ENCODE data around the gene ISOC2.

ISOC2 gene

GRCh38 chr19:55435020-55435419 is 26.4 kb downstream of the ISOC2 start:
- H3K4me3 ChIP-seq (ENCODE audit: low read depth, low read length): no peak overlapping the region
- DNase-seq (ENCODE audit: low read depth): no peak
- no peak for TF ChIP-seq MYC (IDR thresholded peaks at IDR 0.05; ENCODE audit: low read depth, low read length)
- TF ChIP-seq POLR2A (IDR thresholded peaks at IDR 0.05; ENCODE audit: extremely low read depth, insufficient read length): no peak

- DNase-seq (ENCODE audit: low read depth): no peak
- TF ChIP-seq MAX (IDR thresholded peaks at IDR 0.05; ENCODE audit: low read depth, low read length) (no peak), MYC (IDR thresholded peaks at IDR 0.05; ENCODE audit: low read depth, low read length) (no peak), CTCF (IDR thresholded peaks at IDR 0.05; ENCODE audit: low read depth, low read length) (no peak), POLR2A (IDR thresholded peaks at IDR 0.05; ENCODE audit: extremely low read depth, insufficient read length) (no peak)
- H3K4me3 ChIP-seq (ENCODE audit: low read depth, low read length): no peak overlapping the region
These were observed 27.0 kb downstream of the ISOC2 start for GRCh38 chr19:55434356-55434919.

- no peak overlapping the region for H3K4me3 ChIP-seq (ENCODE audit: low read depth, low read length)
- TF ChIP-seq POLR2A (IDR thresholded peaks at IDR 0.05; ENCODE audit: extremely low read depth, insufficient read length): no peak
- TF ChIP-seq MYC (IDR thresholded peaks at IDR 0.05; ENCODE audit: low read depth, low read length): no peak
- TF ChIP-seq CTCF (IDR thresholded peaks at IDR 0.05; ENCODE audit: low read depth, low read length): no peak
- no peak for TF ChIP-seq MAX (IDR thresholded peaks at IDR 0.05; ENCODE audit: low read depth, low read length)
- no peak for DNase-seq (ENCODE audit: low read depth)
These were observed 28.1 kb downstream of the ISOC2 start for GRCh38 chr19:55433292-55433691.

GRCh38 chr19:55432241-55432959 is 29.0 kb downstream of the ISOC2 start:
- no peak overlapping the region for H3K4me3 ChIP-seq (ENCODE audit: low read depth, low read length)
- TF ChIP-seq MYC (IDR thresholded peaks at IDR 0.05; ENCODE audit: low read depth, low read length) (no peak), MAX (IDR thresholded peaks at IDR 0.05; ENCODE audit: low read depth, low read length) (no peak), CTCF (IDR thresholded peaks at IDR 0.05; ENCODE audit: low read depth, low read length) (no peak), POLR2A (IDR thresholded peaks at IDR 0.05; ENCODE audit: extremely low read depth, insufficient read length) (no peak)
- no peak for DNase-seq (ENCODE audit: low read depth)

- no peak overlapping the region for H3K4me3 ChIP-seq (ENCODE audit: low read depth, low read length)
- no peak for TF ChIP-seq POLR2A (IDR thresholded peaks at IDR 0.05; ENCODE audit: extremely low read depth, insufficient read length)
- TF ChIP-seq MYC (IDR thresholded peaks at IDR 0.05; ENCODE audit: low read depth, low read length): no peak
- TF ChIP-seq CTCF (IDR thresholded peaks at IDR 0.05; ENCODE audit: low read depth, low read length): no peak
- TF ChIP-seq MAX (IDR thresholded peaks at IDR 0.05; ENCODE audit: low read depth, low read length): no peak
- DNase-seq (ENCODE audit: low read depth): no peak
These were observed 30.3 kb downstream of the ISOC2 start for GRCh38 chr19:55431183-55431582.

- no peak overlapping the region for H3K4me3 ChIP-seq (ENCODE audit: low read depth, low read length)
- no peak for DNase-seq (ENCODE audit: low read depth)
- TF ChIP-seq CTCF (IDR thresholded peaks at IDR 0.05; ENCODE audit: low read depth, low read length) (no peak), MAX (IDR thresholded peaks at IDR 0.05; ENCODE audit: low read depth, low read length) (no peak), POLR2A (IDR thresholded peaks at IDR 0.05; ENCODE audit: extremely low read depth, insufficient read length) (no peak), MYC (IDR thresholded peaks at IDR 0.05; ENCODE audit: low read depth, low read length) (no peak)
These were observed 35.4 kb downstream of the ISOC2 start for GRCh38 chr19:55426042-55426441.

All from NB4 (cell line).